ENCODE data around the gene FAM174A.
"Not testable (repeated sequence)": the region's sequence is repeated elsewhere in the genome, so short reads cannot be mapped to it uniquely, and the experiment has no call there.

FAM174A gene

DNA sequence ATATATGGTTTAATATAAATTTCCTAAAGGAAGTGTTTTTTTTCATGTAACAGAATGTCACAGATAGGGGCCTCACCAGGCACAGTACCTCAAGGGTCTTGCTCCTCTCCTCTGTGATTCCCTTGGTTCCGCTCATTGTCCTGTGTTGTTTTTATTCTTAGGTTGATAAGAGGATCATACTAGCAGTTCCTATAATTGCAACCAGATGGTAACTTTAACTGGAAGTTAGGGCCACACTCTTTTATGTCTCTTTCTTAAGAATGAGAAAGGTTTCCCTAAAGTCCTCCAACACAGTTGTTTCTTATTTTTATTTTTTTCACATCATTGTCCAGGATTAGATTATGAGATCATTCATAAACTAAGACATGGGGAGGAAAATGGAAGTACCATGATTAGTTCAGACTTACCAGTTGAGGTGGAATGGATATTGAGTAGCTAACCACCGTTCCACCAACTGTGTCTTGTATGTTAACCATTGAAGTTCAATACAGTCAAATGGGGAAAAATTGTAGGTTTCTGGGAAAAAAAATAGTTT, 41.1 kb downstream of the FAM174A start:
- no peak for DNase-seq

GRCh38 chr5:100577506-100577905, 42.3 kb downstream of the FAM174A start:
- no peak for DNase-seq

GRCh38 chr5:100584069-100584468, 48.9 kb downstream of the FAM174A start:
- DNase-seq: no peak

DNA sequence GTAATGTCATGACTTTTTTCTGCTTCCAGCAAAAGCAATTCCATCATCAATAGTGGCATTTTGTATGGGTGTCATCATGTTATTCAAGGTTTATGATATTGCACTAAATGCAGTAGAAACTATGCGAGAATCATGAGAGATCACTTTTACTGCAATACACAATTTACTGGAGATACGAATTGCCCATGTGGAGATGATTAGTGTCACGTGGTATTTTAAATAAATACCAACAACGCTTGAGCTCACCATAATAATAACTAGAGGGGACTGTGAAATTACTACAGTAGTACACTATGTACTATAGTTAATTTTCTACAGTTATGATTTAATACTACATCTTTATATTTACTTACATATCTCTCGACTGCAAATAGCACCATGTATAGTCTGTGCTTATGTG, 49.7 kb downstream of the FAM174A start:
- DNase-seq: no peak

DNA sequence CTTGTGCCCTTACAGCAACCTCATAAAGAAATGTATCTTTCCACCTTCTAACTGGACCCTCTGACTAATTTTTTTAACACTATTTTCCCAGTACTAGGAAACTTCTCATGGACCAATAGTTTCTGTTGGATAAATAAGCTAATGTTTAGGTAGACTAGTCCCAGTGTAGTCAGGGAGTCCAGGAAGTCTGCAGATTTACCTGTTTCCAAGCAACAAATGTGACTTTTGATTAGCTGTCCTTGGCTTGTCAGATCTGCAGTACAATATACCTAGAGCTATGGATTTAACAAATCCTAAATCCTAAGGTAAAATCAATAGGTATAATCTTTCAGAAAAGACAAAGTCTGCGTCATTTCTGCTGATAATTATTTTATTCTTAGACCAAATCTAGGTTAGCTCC, 55.7 kb downstream of the FAM174A start:
- peak; percentile 26 for DNase-seq

- DNase-seq: no peak
Measured at GRCh38 chr5:100595152-100595811, 60.1 kb downstream of the FAM174A start.

DNA sequence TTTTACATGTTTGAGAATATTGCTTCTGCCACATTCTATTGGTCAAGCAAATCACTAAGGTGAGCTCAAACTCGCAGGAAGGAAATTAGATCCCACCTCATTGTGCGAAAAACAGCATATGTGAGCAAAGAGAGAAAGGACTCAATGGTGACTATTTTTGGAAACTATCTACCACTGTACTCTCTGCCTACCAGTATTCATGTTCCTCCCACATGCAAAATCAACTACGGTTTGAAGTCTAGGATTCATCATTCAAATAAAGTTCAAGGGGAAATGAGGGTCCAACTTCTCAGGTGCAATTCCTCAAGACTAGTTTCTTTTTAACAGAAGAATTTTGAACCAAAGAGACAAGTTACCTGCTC, 60.6 kb downstream of the FAM174A start:
- no peak for DNase-seq

DNA sequence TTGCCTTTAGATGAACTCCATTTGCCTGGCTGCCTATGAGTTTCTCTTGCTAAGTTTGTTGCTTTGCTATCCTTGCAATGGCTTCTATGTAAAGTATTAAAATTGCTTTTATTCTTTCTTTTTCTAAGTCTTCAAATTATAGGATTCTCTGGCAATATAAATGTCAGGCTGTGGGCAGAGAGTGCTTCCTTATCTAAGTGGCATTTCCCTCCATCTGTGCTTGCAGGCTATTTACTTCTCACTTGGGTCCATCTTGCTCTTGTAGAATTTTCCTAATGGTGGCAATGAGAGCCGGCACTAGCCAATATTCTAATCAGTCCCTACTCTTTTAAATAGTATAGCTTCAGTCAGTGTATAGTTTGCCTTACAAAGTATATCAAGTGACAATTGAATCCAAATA, 63.3 kb downstream of the FAM174A start:
- DNase-seq: no peak

DNA sequence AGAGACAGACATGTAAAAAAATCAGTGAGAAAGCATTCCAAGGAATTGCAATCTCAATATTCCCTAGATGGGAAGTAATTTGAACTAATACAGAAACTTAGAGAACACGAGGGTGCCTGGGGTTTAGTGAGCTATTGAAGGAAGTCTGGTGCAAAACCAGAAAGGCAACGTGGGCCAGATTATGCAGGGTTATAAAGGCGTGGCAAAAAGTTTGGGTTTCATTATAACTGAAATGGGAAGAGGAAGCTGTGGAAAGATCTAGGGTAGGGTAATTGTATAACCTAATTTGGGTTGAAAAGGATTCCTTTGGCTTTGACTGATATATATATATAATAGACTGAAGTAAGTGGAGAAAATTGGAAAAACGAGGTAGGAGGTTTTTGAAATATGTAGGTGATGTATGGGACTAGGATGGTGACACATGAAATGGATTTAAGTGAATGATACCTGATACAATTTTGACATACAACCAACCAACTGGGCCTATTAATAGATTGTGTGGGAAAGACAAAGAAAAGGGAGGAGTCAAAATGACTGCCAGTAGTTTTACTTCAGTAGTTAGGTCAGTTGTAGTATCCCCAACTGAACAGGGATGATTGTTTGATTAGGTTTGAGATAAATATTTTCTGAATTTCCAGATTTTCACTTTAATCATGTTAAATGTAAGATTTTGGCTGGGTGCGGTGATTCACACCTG, 65.3 kb downstream of the FAM174A start:
- DNase-seq: no peak

DNA sequence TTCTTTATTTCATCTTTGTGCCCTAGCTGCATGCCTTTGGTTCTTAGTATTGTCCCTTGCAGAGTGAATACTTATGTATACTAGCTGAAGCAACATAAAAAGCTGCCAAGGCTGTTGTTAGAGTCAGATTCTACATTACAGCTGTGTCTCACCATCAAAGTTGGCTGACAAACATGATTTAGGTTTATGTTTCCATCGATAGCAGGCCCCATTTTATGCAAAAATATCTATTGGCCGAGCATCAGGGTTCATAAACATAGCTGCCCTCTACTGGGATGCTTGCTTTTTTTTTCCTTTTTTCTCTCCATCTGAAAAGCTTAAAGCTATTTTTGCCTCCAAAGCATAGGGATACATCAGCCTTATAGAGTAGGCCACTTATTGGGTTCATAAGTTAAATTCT, 68.0 kb downstream of the FAM174A start:
- DNase-seq: no peak

GRCh38 chr5:100604021-100604420, 68.8 kb downstream of the FAM174A start:
- not testable (repeated sequence) for DNase-seq

DNA sequence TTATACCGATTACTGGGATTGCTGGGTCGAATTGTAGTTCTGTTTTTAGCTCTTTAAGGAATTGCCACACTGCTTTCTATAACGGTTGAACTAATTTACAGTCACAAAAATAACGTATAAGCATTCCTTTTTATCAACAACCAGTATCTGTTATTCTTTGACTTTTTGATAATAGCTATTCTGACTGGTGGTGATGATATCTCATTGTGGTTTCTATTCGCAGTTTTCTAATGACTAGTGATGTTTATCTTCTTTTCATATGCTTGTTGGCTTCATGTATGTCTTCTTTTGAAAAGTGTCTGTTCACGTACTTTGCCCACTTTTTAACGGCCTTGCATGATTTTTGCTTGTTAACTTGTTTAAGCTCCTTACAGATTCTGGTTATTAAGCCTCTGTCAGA, 74.4 kb downstream of the FAM174A start:
- DNase-seq: no peak

GRCh38 chr5:100614308-100614707, 79.1 kb downstream of the FAM174A start:
- DNase-seq: no peak

- DNase-seq: no peak
Measured at GRCh38 chr5:100615362-100615761, 80.2 kb downstream of the FAM174A start.

DNA sequence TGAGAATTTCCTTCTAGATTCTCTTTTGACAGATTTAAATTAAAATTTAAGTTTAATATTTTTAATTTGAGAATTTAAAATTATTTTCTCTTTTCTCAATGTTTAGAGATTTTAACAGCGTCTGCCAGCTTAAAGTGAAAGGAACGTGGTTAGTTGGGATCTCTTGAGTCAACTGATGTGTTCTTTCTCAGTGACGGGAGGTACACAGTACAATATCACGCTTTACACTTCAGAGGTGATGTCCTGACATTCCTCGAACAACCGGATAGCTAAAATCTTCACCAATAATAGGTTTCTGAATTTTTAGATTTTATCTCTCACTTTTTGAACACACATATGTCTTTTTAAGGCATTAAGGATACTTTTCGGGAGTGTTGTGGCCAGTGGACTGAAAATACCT, 81.1 kb downstream of the FAM174A start:
- no peak for DNase-seq

DNA sequence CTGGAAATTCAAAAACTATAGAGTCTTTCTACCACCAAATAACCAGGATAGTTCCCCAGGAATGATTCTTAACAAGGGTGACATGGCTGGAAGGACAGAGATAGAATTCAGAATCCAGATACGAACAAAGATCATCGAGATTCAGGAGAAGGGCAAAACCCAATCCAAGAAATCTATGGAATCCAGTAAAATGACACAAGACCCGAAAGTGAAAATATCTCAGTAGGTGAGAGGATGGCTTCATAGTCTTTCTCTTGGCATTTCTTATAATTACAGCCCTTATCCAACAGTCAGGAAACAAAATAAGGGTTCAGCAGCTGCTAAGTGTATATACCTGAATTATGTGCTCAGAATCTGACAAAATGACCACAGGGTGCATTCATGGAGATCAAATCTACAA, 81.8 kb downstream of the FAM174A start:
- DNase-seq: no peak

DNA sequence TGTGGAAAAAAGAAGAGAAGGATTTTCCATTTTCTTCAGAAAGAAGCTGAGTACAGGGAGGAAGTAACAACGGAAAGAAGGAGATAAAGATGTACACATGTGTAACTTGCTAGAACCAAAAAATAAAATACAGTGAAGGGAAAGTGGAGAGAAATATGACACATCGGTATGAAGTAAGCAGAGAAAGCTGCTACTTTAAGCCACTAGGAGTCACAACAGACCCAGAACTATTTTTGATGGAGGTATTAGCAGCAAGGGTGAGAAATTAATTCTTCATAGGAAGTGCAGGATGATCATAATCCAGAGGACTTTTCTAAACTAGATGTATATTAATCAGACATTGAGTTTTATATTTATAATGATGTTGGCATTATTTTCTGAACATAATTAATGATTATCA, 88.5 kb downstream of the FAM174A start:
- DNase-seq: peak; percentile 14

GRCh38 chr5:100634937-100635534, 99.9 kb downstream of the FAM174A start:
- no peak for DNase-seq

All from NCI-H2029 treated with DMSO at 0.1 percent for 48 hours (cell line).